HG03571 (cell line): ENCODE results near the gene UBTD2.
"Not testable (repeated sequence)": the region's sequence is repeated elsewhere in the genome, so short reads cannot be mapped to it uniquely, and the experiment has no call there.

ENCODE experiments used
- ATAC-seq: cut with Tn5 transposase; IDR thresholded peaks from one replicate; pipeline ENCODE4 v1.9.1; 2021; ENCODE audit not compliant: unreplicated experiment

UBTD2 gene

DNA sequence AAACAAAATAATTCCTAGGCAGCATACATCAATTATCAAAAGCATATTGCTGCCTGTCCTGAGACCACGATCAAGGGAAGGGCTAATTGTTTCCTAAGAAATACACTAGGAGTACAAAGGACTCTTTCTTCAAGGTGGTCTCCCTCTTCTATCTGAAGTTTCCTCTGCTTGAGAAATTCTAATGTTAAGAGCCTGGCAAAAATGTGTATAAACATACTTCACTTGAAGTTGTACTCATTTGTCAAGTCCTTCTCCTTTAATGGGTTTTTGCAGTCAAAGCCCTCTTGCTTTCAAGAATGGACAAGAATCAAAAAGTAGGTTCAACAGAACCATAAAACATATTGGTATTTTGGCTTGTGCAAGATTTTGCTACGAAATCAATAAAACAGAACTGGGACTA is 31.1 kb downstream of the UBTD2 start:
- no peak for ATAC-seq

DNA sequence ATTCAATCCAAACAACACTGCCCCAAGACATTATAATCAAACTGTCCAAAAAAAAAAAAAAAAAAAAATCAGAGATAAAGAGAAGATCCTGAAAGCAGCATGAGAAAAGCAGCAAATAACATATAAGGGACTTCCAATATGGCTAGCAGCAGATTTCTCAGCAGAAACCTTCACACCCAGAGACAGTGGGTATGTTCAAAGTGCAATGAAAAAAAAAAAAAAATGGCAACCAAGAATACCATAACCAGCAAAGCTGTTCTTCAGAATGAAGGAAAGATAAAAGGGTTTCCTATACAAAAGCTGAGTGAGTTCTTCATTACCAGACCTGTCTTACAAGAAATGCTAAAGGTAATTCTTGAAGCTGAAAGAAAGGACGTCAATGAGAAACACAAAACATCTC is 32.1 kb downstream of the UBTD2 start:
- no peak for ATAC-seq

DNA sequence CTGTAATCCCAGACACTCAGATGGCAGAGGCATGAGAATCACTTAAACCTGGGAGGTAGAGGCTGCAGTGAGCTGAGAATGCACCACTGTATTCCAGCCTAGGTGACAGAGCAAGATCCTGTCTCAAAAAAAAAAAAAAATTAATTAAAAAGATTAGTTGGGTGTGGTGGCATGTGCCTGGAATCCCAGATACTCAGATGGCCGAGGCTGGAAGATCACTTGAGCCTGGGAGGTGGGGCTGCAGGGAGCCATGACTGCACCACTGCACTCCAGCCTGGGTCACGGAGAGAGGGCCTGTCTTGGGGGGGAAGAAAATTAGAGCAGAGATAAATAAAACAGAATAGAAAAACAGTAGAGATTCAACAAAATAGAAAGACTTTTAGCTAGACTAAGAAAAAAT is 34.9 kb downstream of the UBTD2 start:
- no peak for ATAC-seq

DNA sequence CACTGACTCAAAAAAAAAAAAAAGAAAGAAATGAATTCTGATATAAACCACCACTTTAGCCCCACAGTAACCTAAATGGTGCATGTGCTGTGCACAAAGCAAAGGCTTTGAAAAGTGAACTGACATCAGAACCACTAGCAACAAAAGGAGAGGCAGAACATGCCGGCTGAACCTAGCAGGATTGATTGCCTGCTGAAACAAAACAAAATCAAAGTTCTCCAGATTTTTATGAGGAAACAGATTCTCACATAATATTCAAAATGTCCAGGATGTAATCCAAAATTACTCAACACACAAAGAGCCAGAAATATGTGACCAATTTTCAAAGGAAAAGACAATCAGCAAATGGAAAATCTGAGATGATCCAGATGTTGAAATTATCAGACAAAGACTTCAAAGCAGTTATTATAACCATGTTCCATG is 37.9 kb downstream of the UBTD2 start:
- ATAC-seq, result no peak

DNA sequence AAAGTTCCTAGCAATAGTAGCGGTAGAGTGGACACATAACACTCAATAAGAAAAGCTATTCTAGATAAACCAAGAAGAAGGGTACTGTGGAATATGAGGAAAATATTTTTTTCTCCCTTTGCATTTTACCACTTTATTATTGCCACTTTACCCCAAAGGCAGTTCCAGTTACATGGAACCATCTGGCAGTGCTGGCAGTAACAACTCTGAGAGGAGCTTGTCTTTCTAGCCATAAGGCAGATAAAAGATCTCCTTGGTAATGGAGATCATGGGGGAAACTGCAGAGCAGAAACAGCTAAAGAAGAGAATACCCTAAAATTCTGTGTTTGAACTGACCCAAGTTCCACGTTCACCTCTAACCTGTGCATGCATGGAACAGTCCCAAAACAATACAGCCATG is 38.5 kb downstream of the UBTD2 start:
- ATAC-seq, result no peak

DNA sequence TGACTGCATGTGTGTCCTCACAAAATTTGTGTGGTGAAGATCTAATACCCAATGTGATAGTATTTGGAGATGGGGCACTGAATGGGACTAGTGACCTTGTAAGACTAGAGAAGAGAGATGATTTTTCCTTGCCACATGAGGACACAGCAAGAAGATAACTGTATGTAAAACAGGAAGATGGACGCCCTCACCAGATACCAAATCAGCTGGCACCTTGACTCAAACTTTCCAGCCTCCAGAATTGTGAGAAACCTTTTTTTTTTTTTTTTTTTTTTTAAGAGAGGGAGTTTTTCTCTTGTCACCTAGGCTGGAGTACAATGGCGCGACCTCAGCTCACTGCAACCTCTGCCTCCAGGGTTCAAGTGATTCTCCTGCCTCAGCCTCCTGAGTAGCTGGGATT is 40.3 kb downstream of the UBTD2 start:
- no peak for ATAC-seq

DNA sequence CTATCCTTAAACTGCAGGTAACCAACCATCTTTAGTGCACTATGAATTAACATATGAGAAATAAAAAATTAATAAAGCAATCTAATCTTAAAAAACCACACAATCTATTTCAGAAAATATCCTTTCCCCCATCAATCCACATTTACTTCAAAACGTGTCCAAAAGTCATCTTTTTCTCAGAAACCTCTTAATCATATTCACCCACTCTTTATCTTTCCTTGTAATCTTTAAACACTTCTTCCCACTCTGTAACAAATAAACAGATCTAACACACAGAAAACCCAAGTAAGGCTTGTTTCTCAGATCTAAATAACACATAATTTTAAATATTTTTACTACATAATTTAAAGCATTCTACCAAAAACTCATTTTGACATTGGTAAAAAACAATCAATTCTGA is 45.2 kb downstream of the UBTD2 start:
- ATAC-seq, result no peak

DNA sequence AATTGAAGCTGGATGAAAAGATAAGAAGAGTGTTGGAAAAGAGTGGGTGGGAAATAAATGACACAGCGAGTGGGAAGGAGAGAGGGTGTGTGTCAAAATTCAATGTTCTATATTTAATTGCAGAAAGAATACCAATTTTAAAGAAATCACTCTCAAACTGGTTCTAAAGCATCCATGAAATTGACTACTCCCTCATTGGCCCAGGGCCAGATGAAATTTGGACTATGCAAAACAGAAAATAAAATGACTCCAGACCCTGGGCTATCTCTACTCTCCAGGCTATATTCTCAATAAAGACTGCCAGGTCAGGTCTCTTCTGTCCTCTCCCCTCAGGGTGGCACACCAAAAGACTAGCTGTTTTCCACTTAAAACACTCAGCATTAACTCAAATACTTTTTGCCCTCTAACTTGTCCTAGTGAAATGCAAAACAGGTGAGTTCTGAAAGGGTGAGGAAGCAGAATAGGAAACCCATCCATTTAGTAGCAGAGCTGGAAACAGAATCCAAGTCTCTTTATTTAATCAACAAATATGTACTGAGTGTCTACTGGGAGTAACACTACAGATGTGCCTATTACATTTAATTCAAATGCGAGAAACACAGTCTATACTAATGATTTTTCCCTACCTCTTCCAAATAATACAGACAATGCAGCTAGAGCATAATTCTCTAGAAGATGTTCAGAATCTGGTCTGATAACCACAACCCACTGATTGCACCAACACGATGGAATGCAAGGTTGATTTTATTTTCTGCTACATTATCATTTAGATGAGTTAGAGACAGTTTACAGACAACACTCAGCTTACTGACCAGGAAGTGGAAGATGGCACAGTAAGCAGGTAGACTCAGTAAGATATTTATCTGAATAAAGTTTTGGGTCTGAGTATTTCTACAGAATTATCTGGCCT is 47.5 kb downstream of the UBTD2 start:
- ATAC-seq, result no peak

DNA sequence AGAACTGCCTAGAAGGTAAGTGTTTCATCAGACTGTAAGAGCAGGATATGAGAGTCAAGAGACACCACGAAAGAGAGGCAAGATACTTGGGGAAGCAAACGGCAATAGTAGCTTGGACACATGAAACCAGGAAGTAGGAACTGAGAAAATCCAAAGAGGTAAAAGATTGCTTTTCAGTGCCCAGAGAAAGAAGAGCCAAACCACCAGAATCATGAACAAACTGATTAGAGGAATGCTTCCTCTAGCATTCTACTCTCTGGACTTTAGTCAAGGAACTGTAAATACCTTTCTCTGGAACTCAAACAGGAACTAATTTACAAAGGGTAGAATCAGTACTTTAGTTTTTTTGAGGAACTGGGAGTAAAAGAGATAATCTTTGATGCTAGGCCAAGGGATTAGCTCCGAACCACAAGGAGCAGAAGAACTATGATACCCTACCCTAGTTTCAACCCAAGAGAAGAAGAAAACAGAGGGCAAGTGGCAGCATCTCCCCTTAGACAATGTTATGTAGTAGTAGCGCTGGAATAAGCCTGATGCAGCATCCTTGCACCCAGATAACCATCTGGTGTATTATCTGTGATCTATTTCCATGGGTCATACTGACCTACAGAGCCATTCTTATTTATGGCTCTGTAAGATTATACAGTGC is 48.3 kb downstream of the UBTD2 start:
- peak; percentile 59 for ATAC-seq

DNA sequence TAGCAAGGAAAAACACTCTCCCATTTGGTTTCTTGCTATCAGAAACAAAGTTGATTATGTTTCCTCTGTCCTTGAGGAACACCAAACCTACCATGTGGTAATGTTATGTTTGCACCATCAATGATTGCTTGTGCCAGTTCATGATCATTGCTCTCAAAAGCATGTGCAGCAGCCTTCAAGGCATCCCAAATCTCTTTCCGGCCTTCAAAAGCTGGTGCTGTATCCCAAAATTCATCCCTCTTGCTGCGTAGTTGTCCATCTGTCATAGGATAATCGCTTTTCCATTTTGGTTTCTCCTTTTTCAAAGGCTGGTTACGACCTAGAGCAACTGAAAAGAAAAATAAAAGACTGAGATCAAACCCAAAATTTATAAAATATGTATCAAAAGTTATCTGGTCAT is 49.5 kb downstream of the UBTD2 start:
- no peak for ATAC-seq

DNA sequence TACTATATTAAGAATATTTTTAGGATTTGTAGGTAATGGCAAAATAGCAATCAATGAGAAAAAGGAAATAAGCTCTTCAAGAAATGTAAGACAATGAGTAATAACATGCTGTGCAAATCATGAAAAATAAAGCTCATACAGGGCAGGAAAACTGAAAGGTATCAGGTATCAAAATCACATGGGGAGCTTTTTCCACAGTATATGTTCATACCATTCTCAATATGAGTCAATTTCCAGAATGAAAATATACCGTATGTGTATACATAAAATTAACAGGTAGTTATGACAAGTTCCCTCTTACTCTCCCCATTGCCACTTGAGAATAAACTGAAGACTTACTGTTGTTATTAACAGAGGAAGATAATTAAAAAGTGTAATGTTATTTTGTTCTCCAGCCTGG is 53.7 kb downstream of the UBTD2 start:
- no peak for ATAC-seq

DNA sequence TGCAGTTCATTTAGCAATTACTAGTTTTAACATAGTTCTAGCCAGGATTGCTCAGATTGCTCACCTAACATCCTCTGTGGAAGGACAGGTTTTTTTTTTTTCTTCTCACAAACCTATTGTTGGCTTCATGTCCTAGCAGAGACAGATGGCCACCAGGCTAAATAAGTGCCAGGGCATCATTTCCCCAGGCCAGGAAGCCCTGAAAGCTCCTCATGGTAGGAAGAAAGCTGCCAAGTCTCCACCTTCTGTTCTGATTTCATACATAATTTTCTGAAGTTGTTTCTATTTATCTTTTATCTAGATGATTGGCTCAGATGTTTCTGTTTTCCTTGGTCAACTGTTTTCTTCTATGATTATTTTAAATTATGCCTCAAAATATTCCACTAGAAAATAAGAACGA is 58.6 kb downstream of the UBTD2 start:
- ATAC-seq, result no peak

DNA sequence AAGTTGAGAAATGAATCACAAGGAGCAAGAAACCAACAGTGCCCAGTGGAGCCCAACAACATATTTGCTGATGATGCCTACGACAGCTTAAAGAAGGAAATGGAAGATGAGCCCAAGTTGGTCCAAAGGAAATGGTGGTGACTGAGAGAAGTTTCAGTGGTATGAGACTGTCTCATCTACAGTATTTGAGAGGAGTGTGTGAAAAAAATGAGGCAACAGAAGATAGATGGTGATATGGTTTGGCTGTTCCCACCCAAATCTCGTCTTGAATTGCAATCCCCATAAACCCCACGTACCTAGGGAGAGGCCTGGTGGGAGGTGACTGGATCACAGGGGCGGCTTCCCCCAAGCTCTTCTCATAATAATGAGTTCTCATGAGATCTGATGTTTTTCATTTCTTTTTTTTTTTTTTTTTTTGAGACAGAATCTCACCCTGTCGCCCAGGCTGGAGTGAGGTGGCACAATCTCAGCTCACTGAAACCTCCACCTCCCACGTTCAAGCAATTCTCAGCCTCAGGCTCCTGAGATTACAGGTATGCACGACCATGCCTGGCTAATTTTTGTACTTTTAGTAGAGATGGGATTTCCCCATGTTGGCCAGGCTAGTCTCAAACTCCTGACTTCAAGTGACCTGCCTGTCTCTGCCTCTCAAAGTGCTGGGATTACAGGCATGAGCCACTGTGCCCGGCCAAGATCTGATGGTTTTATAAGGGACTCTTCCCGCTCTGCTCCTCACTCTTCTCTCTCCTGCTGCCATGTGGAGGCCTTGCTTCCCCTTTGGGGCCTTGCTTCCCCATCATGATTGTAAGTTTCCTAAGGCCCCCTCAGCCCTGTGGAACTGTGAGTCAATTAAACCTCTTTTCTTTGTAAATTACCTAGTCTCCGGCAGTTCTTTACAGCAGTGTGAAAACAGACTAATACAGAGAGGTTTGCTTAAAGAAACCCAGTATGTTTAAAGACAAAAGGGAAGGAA is 59.4 kb downstream of the UBTD2 start:
- ATAC-seq, result peak; percentile 88

DNA sequence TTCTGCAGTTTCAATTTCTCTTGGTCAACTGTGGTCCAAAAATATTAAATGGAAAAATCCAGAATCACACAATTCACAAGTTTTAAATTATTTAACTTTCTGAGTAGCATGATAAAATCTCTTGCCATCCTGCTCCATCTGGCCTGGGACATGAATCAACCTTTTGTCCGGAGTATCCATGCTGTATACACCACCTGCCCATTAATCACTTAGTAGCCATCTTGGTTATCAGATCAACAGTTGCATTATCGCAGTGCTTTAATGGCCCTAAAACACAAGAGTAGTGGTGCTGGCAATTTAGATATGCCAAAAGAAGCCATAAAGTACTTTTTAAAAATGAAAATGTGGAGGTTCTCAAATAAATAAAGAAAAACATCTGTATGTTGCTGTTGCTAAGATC is 64.3 kb downstream of the UBTD2 start:
- no peak for ATAC-seq

DNA sequence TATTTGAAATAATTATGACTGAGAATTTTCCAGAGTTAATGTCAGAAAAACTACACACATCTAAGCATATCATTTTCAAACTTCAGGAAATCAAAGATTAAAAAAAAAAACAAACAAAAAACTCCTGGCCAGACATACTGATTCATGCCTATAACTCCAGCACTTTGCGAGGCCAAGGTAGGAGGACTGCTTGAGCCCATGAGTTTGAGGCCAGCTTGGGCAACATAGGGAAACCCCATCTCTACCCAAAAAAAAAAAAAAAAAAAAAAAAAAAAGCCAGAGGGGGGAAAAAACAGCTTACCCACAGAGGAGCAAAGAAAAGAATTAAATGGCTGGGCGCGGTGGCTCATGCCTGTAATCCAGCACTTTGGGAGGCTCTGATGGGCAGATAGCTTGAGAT is 67.2 kb downstream of the UBTD2 start:
- ATAC-seq, result no peak

DNA sequence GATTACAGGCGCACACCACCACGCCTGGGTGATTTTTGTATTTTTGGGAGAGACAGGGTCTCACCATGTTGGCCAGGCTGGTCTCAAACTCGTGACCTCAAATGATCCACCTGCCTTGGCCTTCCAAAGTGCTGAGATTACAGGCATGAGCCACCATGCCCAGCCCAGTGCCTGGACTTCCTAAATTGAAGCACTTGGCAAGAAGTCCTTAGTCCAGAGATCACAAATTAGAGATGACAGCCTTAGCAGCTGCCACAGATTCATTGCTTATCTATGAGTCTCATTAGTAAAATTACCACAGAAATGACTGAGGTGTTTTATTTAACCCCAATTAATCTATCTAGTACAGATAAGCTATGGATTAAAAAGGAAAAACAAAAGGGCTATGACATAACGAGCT is 70.4 kb downstream of the UBTD2 start:
- ATAC-seq, result no peak

DNA sequence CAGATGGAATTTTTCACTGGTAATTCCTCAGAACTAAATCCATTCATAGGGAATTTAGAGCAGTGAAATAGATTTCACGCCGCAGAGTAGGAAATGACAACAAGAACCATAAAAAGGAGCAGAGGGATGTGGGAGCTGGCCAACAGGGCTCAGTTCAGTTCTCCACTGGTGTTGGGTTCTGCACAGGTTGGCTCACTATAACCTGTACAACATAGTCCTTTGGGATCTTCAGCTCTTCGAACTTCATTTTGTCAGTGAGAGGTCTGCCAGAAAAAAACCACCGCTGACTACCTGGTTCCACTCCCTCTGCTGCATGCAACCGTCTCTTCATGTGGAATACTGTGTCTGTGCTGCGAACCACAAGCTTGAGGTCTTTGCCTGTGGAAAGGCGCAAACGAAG is 71.9 kb downstream of the UBTD2 start:
- ATAC-seq, result no peak

DNA sequence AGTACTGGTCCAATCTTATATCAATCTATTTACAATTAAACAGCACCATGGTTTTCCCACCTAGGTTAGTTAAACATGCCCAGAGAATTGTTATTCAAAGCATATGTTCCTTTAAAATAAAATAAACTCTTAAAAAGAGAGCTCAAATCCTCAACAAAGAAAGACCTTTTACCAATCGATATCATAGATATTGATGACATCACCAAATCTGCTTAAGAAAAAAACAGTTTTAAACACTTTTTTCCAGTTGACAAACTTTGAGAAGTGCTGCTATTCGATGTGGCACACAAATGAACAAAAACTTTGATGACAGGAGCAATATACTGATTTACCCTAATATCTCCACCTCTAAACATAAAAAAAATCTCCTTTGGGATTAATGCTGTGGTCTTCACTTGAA is 73.8 kb downstream of the UBTD2 start:
- no peak for ATAC-seq

DNA sequence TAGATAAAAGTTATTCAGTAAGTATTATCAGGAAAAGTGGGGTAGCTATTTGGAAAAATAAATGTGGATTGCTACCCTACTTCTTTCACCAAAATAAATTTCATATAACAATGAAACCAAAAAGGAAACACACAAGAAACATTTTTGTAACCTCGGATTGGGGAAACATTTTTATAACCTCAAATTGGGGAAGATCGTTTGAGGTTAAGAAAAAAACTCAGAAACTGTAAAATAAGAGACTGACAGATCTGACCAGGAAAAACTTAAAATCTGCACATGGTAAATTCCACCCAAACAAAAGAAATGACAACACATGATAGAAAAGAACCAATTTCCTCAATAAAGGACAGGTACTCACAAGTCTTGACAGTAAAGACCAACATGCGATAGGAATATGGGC is 76.1 kb downstream of the UBTD2 start:
- no peak for ATAC-seq

DNA sequence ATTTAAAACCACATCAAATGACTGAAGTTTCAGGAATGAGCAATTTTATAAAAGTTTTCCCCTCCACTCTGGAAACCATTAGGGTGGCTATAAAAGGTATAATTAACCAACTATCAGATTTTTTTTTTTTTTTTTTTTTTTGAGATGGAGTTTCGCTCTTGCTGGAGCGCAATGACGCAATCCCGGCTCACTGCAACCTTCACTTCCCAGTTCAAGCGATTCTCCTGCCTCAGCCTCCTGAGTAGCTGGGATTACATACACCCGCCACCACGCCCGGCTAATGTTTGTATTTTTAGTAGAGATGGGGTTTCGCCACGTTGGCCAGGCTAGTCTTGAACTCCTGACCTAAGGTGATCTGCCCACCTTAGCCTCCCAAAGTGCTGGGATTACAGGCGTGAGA is 77.6 kb downstream of the UBTD2 start:
- ATAC-seq, result not testable (repeated sequence)

DNA sequence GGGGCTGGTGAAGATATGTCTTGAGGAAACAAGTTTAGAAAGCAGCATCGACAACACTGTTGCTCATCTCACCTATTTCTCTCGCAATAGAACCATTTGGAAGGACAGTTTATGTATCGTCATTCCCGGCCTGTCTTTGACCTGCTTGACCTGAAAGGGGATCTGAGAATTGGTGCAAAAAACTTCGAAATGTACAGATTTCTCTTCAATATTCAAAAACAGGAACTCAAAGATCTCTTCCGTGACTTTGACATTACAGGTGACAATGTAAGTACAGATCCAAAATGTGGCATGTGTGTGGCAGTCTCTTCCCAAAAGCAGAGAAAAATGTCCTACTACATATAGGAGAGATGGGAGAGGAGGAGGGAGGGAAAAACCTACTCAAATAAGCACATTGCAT is 83.1 kb downstream of the UBTD2 start:
- no peak for ATAC-seq
